AG04450 (cell line): Measurements from ENCODE around the gene ZNF391. TPM values are rescaled to one million over a fixed set of nuclear protein-coding genes. Genes with fewer than 3 reads are reported as not detected.
A peak's percentile ranks its signal among the peaks of the same experiment; 100 is the strongest.
"Not testable (repeated sequence)": the region's sequence is repeated elsewhere in the genome, so short reads cannot be mapped to it uniquely, and the experiment has no call there.

Experiments used
- CTCF ChIA-PET: fragments of 300-600, 350-600 bp; formaldehyde crosslinking; extraction: SDS; loops from one replicate; lab custom pipeline; 2022; ENCODE audit warnings: antibody characterized with exemption, inconsistent platforms; lab: Charles Lee
- POLR2A ChIA-PET: fragments of 350-600 bp; formaldehyde crosslinking; extraction: SDS; loops from one replicate; lab custom pipeline; 2021; ENCODE audit warnings: antibody characterized with exemption, inconsistent platforms; lab: Yijun Ruan, JAX
- DNase-seq: peaks from one replicate; pipeline ENCODE4 v3.0.0-alpha.2; 2011; ENCODE audit warnings: low read depth, low spot score
- H3K27ac ChIP-seq: one replicate; pipeline ENCODE4 v1.5.1; 2012; ENCODE audit warnings: low read depth, low read length, control low read depth
- H3K27me3 ChIP-seq: one replicate; pipeline ENCODE4 v1.6.0; 2012; ENCODE audit warnings: low read length; ENCODE audit not compliant: control insufficient read depth, insufficient read depth
- H3K4me3 ChIP-seq: 2 replicates; pipeline ENCODE4 v1.5.1; 2011; ENCODE audit warnings: mild to moderate bottlenecking, low read depth, low read length, control low read depth
- H3K9me3 ChIP-seq: 2 replicates; pipeline ENCODE4 v1.5.1; 2012; ENCODE audit warnings: low read length; ENCODE audit not compliant: control insufficient read depth, insufficient read depth
- CTCF ChIP-seq: IDR thresholded peaks from 2 replicates; pipeline ENCODE4 v1.5.1; 2011; ENCODE audit warnings: low read depth, low read length, control low read depth, inconsistent platforms
- polyA plus RNA-seq: library from polyadenylated mRNA; depleted of rRNA; stranded (reverse); fragments of >200 nt; gene quantifications from 2 replicates; pipeline ENCODE4 v1.2.3, GENCODE V29; 2011

The ZNF391 gene
- polyA plus RNA-seq, 1 experiment, result 1.2 TPM

- Histone ChIP-seq H3K4me3 (no peak overlapping the region), H3K9me3 (peaks cover 16% of the 10 kb centered on the region), H3K27me3 (peaks cover 6% of the 10 kb centered on the region), H3K27ac (no peak overlapping the region)
- no peak for DNase-seq
- no peak for TF ChIP-seq CTCF
- POLR2A ChIA-PET, result no interaction called here
- CTCF ChIA-PET, result interaction anchor here (0.6 kb wide), 1 partner anchor 382 kb away, joined by 3 read pairs; no protein-coding TSS in a partner anchor
Measured at GRCh38 chr6:27370391-27370790, 18.2 kb upstream of the ZNF391 start.

GRCh38 chr6:27374824-27375612 is 13.5 kb upstream of the ZNF391 start:
- no peak for TF ChIP-seq CTCF
- Histone ChIP-seq H3K27me3 (peaks cover 6% of the 10 kb centered on the region), H3K4me3 (peak overlapping the region; percentile 50), H3K27ac (no peak overlapping the region), H3K9me3 (no peaks in the 10 kb centered on the region)
- POLR2A ChIA-PET, result no interaction called here
- CTCF ChIA-PET, result no interaction called here
- no peak for DNase-seq

- Histone ChIP-seq H3K27me3 (peaks cover 6% of the 10 kb centered on the region), H3K27ac (no peak overlapping the region), H3K9me3 (no peaks in the 10 kb centered on the region), H3K4me3 (peak overlapping the region; percentile 34)
- ChIA-PET CTCF (no interaction called here), POLR2A (no interaction called here)
- DNase-seq, result no peak
- TF ChIP-seq CTCF, result no peak
Measured at GRCh38 chr6:27375613-27376079, 12.9 kb upstream of the ZNF391 start.

- not testable (repeated sequence) for H3K27me3 ChIP-seq, H3K4me3 ChIP-seq
- peaks cover 13% of the 10 kb centered on the region; the same call in 1 of the 2 replicates for H3K9me3 ChIP-seq
Measured at GRCh38 chr6:27378406-27378805, 10.2 kb upstream of the ZNF391 start.

GRCh38 chr6:27381001-27381400 is 7.6 kb upstream of the ZNF391 start:
- DNase-seq, POLR2A ChIA-PET: not testable (repeated sequence)

More at GRCh38 chr6:27378406-27378805, 10.2 kb upstream of the ZNF391 start:
- POLR2A ChIA-PET, CTCF ChIA-PET, DNase-seq, H3K27ac ChIP-seq: not testable (repeated sequence)

GRCh38 chr6:27383011-27383410 is 5.5 kb upstream of the ZNF391 start:
- H3K4me3 ChIP-seq, result no peak overlapping the region
- POLR2A ChIA-PET, result no interaction called here
- peaks cover 13% of the 10 kb centered on the region; the same call in 1 of the 2 replicates for H3K9me3 ChIP-seq
- TF ChIP-seq CTCF, result no peak
- CTCF ChIA-PET, result no interaction called here
- no peaks in the 10 kb centered on the region for H3K27me3 ChIP-seq
- no peak overlapping the region for H3K27ac ChIP-seq
- DNase-seq, result no peak

More at GRCh38 chr6:27381001-27381400, 7.6 kb upstream of the ZNF391 start:
- H3K4me3 ChIP-seq, H3K27me3 ChIP-seq, H3K27ac ChIP-seq, CTCF ChIA-PET: not testable (repeated sequence)
- H3K9me3 ChIP-seq, result peaks cover 13% of the 10 kb centered on the region; the same call in 1 of the 2 replicates
